Measurements from ENCODE around the gene ARID1B. TPM values are rescaled to one million over a fixed set of nuclear protein-coding genes. Genes with fewer than 3 reads are reported as not detected.

Gene ARID1B
- total and polyA plus RNA-seq, 9 of the 15 experiments (the other 6 are each of a cell fraction or from before 2014, with no cell fraction given), result 12.5 to 50.5 (median 25.8) TPM

DNA sequence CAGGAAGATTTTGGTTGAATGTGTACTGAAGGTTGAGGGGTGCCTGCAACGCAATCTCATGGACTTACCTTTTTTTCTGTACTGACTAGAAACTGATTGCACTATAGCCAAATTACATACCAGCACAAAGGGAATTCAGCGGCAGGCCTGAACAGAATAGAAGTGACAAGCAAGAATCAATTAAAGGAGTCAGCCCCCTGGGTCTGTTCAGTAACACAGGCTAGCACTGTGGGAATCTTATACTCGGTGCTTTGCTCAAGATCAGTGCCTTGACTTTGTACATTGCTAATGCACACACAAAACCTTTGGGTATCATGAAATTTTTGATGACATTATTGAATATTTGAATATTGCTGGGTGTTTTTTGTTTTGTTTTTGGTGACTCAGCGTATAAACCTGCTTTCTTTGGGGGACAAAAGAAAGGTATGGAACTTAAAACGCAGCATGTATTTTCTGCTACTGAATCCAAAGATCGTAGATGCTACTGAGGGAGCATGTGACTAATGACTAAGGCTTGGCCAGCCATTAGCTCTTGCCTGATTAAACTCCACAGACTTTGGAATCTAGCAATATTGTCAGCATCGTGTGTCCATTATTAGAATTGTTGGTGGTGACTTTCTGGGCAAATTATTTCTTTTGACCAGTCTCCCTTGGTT, 236.6 kb downstream of the ARID1B start:
- DNase-seq (ENCODE audit: extremely low read depth in 1 of 4, low spot score in 3 of 4), result no peak
- no peak for FAIRE-seq
- no TSS peak for BruUV-seq (replicated peaks)
- ChIA-PET POLR2A (interaction anchor here (1.0 kb wide), 1 partner anchor 146 kb away, joined by 3 read pairs; no protein-coding TSS in a partner anchor), CTCF (ENCODE audit: low intra/inter-chr PET ratio) (no interaction called here)
- no peak for ATAC-seq
- Histone ChIP-seq H4K20me1 (replicated peaks; ENCODE audit: control insufficient read depth, insufficient read depth, low read length) (no peaks in the 10 kb centered on the region), H3K9me3 (replicated peaks; ENCODE audit: control insufficient read depth, insufficient read depth, low read depth, low read length) (no peaks in the 10 kb centered on the region), H3K36me3 (ENCODE audit: control insufficient read depth, insufficient read depth, low read length) (no peaks in the 10 kb centered on the region), H3K27me3 (ENCODE audit: control insufficient read depth in 2 of 2, insufficient read depth in 2 of 2, low read length in 2 of 2) (no peaks in the 10 kb centered on the region), H3K9me1 (ENCODE audit: control insufficient read depth, insufficient read depth, low read length) (peaks cover 1% of the 10 kb centered on the region), H2AFZ (ENCODE audit: low read depth, low read length) (no peak overlapping the region), H3K9ac (ENCODE audit: insufficient read depth in 1 of 2, low read depth in 2 of 2, low read length in 2 of 2) (no peak overlapping the region), H3K27ac (ENCODE audit: extremely low read depth, low read depth, low read length) (no peak overlapping the region), H3K4me3 (no peak overlapping the region), H3K4me1 (replicated peaks in 1 of 2; ENCODE audit: control insufficient read depth in 2 of 2, insufficient read depth in 2 of 2, low read length in 2 of 2) (peaks cover 5 to 7% of the 10 kb centered on the region in 2 experiments), H3K4me2 (ENCODE audit: insufficient read depth, low read length) (no peak overlapping the region), H3K79me2 (ENCODE audit: control insufficient read depth, insufficient read depth, low read length) (peaks cover 64% of the 10 kb centered on the region)
- in situ Hi-C loops (cut with MboI), result no loop called here
- 74% methylated on average over 7 of the region's 7 CpGs for WGBS (ENCODE audit: insufficient coverage, low coverage, missing lambda C conversion rate)
- intact Hi-C loops (cut with micrococcal nuclease), result no loop called here
- no peak for TF ChIP-seq DDX20 (tag; IDR thresholded peaks at IDR 0.05; ENCODE audit: low read depth)
- TF ChIP-seq, protein P1, sequence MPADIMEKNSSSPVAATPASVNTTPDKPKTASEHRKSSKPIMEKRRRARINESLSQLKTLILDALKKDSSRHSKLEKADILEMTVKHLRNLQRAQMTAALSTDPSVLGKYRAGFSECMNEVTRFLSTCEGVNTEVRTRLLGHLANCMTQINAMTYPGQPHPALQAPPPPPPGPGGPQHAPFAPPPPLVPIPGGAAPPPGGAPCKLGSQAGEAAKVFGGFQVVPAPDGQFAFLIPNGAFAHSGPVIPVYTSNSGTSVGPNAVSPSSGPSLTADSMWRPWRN (IDR thresholded peaks at IDR 0.05; ENCODE audit: low read depth), result no peak
- TF ChIP-seq, protein P2, sequence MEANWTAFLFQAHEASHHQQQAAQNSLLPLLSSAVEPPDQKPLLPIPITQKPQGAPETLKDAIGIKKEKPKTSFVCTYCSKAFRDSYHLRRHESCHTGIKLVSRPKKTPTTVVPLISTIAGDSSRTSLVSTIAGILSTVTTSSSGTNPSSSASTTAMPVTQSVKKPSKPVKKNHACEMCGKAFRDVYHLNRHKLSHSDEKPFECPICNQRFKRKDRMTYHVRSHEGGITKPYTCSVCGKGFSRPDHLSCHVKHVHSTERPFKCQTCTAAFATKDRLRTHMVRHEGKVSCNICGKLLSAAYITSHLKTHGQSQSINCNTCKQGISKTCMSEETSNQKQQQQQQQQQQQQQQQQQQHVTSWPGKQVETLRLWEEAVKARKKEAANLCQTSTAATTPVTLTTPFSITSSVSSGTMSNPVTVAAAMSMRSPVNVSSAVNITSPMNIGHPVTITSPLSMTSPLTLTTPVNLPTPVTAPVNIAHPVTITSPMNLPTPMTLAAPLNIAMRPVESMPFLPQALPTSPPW (CRISPR knock-in tag; IDR thresholded peaks at IDR 0.05), result no peak
- TF ChIP-seq RBM15 (IDR thresholded peaks at IDR 0.05; ENCODE audit: insufficient read depth, low read length), result no peak
- TF ChIP-seq, protein P3, sequence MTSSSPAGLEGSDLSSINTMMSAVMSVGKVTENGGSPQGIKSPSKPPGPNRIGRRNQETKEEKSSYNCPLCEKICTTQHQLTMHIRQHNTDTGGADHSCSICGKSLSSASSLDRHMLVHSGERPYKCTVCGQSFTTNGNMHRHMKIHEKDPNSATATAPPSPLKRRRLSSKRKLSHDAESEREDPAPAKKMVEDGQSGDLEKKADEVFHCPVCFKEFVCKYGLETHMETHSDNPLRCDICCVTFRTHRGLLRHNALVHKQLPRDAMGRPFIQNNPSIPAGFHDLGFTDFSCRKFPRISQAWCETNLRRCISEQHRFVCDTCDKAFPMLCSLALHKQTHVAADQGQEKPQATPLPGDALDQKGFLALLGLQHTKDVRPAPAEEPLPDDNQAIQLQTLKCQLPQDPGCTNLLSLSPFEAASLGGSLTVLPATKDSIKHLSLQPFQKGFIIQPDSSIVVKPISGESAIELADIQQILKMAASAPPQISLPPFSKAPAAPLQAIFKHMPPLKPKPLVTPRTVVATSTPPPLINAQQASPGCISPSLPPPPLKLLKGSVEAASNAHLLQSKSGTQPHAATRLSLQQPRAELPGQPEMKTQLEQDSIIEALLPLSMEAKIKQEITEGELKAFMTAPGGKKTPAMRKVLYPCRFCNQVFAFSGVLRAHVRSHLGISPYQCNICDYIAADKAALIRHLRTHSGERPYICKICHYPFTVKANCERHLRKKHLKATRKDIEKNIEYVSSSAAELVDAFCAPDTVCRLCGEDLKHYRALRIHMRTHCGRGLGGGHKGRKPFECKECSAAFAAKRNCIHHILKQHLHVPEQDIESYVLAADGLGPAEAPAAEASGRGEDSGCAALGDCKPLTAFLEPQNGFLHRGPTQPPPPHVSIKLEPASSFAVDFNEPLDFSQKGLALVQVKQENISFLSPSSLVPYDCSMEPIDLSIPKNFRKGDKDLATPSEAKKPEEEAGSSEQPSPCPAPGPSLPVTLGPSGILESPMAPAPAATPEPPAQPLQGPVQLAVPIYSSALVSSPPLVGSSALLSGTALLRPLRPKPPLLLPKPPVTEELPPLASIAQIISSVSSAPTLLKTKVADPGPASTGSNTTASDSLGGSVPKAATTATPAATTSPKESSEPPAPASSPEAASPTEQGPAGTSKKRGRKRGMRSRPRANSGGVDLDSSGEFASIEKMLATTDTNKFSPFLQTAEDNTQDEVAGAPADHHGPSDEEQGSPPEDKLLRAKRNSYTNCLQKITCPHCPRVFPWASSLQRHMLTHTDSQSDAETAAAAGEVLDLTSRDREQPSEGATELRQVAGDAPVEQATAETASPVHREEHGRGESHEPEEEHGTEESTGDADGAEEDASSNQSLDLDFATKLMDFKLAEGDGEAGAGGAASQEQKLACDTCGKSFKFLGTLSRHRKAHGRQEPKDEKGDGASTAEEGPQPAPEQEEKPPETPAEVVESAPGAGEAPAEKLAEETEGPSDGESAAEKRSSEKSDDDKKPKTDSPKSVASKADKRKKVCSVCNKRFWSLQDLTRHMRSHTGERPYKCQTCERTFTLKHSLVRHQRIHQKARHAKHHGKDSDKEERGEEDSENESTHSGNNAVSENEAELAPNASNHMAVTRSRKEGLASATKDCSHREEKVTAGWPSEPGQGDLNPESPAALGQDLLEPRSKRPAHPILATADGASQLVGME (CRISPR knock-in tag; IDR thresholded peaks at IDR 0.05), result no peak
- TF ChIP-seq EWSR1 (IDR thresholded peaks at IDR 0.05; ENCODE audit: borderline replicate concordance, low read depth, partially characterized antibody), result no peak
- TF ChIP-seq, protein P4, sequence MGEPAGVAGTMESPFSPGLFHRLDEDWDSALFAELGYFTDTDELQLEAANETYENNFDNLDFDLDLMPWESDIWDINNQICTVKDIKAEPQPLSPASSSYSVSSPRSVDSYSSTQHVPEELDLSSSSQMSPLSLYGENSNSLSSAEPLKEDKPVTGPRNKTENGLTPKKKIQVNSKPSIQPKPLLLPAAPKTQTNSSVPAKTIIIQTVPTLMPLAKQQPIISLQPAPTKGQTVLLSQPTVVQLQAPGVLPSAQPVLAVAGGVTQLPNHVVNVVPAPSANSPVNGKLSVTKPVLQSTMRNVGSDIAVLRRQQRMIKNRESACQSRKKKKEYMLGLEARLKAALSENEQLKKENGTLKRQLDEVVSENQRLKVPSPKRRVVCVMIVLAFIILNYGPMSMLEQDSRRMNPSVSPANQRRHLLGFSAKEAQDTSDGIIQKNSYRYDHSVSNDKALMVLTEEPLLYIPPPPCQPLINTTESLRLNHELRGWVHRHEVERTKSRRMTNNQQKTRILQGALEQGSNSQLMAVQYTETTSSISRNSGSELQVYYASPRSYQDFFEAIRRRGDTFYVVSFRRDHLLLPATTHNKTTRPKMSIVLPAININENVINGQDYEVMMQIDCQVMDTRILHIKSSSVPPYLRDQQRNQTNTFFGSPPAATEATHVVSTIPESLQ (CRISPR knock-in tag; IDR thresholded peaks at IDR 0.05), result no peak
- TF ChIP-seq, protein P5, sequence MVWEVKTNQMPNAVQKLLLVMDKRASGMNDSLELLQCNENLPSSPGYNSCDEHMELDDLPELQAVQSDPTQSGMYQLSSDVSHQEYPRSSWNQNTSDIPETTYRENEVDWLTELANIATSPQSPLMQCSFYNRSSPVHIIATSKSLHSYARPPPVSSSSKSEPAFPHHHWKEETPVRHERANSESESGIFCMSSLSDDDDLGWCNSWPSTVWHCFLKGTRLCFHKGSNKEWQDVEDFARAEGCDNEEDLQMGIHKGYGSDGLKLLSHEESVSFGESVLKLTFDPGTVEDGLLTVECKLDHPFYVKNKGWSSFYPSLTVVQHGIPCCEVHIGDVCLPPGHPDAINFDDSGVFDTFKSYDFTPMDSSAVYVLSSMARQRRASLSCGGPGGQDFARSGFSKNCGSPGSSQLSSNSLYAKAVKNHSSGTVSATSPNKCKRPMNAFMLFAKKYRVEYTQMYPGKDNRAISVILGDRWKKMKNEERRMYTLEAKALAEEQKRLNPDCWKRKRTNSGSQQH (CRISPR knock-in tag; IDR thresholded peaks at IDR 0.05), result no peak
- no peak for TF ChIP-seq NONO (IDR thresholded peaks at IDR 0.05; ENCODE audit: low read depth in 2 of 2, low read length in 1 of 2)
